ENCODE measurements around the gene PRORP.

PRORP gene

DNA sequence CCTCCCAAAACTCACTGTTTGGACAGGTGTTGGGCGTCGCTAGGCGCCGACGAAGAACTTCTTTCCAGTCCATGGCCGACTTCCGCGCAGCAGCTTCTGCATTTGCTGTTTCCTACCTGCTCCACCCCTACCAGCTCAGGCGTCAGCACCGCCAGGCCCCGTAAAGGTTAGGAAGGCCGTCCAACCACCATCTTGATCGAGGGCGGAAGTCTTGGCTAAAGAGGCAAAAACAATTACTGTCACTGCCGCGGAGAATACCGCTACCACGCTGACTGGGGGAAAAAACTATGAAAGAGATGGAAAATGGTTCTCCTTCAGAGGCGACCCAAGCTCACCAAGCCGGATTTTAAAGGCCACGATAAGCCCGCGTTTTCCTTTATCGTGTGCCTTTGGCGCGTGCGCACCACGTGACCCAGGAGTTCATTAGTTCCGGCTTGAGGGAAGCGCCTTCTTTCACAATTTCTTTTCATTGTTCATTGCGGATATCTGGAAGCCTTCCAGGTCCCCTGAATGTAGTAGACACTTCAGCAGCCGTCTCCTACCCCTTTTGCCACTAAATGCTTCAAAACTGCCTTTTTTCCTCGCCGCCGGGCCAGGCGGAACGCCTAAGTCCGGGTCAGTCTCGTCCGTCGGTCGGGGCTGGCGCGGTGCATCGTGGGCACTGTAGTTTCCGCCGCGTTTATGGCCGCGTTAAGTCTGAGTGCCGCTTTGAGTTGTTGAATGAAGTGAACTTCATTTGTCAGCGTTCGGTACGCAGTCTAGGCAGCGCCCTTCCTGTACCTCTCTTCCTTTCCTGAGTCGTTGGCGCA is at the start of gene PRORP, which contains the start of gene PPP2R3C (continued):
- TF ChIP-seq ZFP69B (tag by site-specific recombination; IDR thresholded peaks at IDR 0.05) (peak; percentile 34; the same call in 1 of the 2 replicates), SETDB1 (IDR thresholded peaks at IDR 0.05; ENCODE audit: insufficient read length, low read length) (no peak), ZNF426 (tag by site-specific recombination; IDR thresholded peaks at IDR 0.05) (no peak), REPIN1 (tag by site-specific recombination; IDR thresholded peaks at IDR 0.05; ENCODE audit: low read depth) (peak; percentile 63; the same call in 1 of the 2 replicates), ZNF404 (tag by site-specific recombination; IDR thresholded peaks at IDR 0.05) (no peak), ZNF707 (tag by site-specific recombination; IDR thresholded peaks at IDR 0.05) (no peak), RBAK (tag by site-specific recombination; IDR thresholded peaks at IDR 0.05) (no peak), ZNF596 (tag by site-specific recombination; IDR thresholded peaks at IDR 0.05) (no peak), ZNF214 (tag by site-specific recombination; IDR thresholded peaks at IDR 0.05; ENCODE audit: borderline replicate concordance) (no peak), KLF9 (tag by site-specific recombination; IDR thresholded peaks at IDR 0.05; ENCODE audit: low read depth) (no peak; the same call in 1 of the 2 replicates), HOXD13 (CRISPR knock-in tag; IDR thresholded peaks at IDR 0.05; ENCODE audit: borderline replicate concordance) (peak; percentile 61; the same call in 1 of the 2 replicates), ZNF37A (tag by site-specific recombination; IDR thresholded peaks at IDR 0.05) (no peak), ZNF146 (tag by site-specific recombination; IDR thresholded peaks at IDR 0.05) (peak; percentile 53; the same call in 1 of the 2 replicates), OSR2 (tag by site-specific recombination; IDR thresholded peaks at IDR 0.05) (peak; percentile 59), ZNF391 (tag by site-specific recombination; IDR thresholded peaks at IDR 0.05; ENCODE audit: borderline replicate concordance, low read depth) (no peak), MZF1 (tag by site-specific recombination; IDR thresholded peaks at IDR 0.05; ENCODE audit: borderline replicate concordance) (0 out of 2 replicates have a peak, but pooled peaks have one; percentile 31), ZEB2 (tag by site-specific recombination; IDR thresholded peaks at IDR 0.05) (peak; percentile 79), TCF7L2 (IDR thresholded peaks at IDR 0.05; ENCODE audit: borderline replicate concordance, low read depth, low read length) (no peak), BCL11B (tag by site-specific recombination; IDR thresholded peaks at IDR 0.05; ENCODE audit: low read depth) (no peak), ZNF433 (tag by site-specific recombination; IDR thresholded peaks at IDR 0.05; ENCODE audit: low read depth) (no peak), FEZF1 (tag by site-specific recombination; IDR thresholded peaks at IDR 0.05) (no peak), ZNF76 (tag by site-specific recombination; IDR thresholded peaks at IDR 0.05; ENCODE audit: borderline replicate concordance, low read depth) (peak; percentile 92), ZNF571 (tag by site-specific recombination; IDR thresholded peaks at IDR 0.05) (no peak)
- TF ChIP-seq, protein P1, sequence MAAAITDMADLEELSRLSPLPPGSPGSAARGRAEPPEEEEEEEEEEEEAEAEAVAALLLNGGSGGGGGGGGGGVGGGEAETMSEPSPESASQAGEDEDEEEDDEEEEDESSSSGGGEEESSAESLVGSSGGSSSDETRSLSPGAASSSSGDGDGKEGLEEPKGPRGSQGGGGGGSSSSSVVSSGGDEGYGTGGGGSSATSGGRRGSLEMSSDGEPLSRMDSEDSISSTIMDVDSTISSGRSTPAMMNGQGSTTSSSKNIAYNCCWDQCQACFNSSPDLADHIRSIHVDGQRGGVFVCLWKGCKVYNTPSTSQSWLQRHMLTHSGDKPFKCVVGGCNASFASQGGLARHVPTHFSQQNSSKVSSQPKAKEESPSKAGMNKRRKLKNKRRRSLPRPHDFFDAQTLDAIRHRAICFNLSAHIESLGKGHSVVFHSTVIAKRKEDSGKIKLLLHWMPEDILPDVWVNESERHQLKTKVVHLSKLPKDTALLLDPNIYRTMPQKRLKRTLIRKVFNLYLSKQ (tag by site-specific recombination; IDR thresholded peaks at IDR 0.05; ENCODE audit: borderline replicate concordance) = no peak
- TF ChIP-seq, protein P2, sequence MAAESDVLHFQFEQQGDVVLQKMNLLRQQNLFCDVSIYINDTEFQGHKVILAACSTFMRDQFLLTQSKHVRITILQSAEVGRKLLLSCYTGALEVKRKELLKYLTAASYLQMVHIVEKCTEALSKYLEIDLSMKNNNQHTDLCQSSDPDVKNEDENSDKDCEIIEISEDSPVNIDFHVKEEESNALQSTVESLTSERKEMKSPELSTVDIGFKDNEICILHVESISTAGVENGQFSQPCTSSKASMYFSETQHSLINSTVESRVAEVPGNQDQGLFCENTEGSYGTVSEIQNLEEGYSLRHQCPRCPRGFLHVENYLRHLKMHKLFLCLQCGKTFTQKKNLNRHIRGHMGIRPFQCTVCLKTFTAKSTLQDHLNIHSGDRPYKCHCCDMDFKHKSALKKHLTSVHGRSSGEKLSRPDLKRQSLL (tag by site-specific recombination; IDR thresholded peaks at IDR 0.05) = no peak
- TF ChIP-seq, protein P3, sequence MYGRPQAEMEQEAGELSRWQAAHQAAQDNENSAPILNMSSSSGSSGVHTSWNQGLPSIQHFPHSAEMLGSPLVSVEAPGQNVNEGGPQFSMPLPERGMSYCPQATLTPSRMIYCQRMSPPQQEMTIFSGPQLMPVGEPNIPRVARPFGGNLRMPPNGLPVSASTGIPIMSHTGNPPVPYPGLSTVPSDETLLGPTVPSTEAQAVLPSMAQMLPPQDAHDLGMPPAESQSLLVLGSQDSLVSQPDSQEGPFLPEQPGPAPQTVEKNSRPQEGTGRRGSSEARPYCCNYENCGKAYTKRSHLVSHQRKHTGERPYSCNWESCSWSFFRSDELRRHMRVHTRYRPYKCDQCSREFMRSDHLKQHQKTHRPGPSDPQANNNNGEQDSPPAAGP (tag by site-specific recombination; IDR thresholded peaks at IDR 0.05) = peak; percentile 83; the same call in 1 of the 2 replicates
- TF ChIP-seq, protein P4, sequence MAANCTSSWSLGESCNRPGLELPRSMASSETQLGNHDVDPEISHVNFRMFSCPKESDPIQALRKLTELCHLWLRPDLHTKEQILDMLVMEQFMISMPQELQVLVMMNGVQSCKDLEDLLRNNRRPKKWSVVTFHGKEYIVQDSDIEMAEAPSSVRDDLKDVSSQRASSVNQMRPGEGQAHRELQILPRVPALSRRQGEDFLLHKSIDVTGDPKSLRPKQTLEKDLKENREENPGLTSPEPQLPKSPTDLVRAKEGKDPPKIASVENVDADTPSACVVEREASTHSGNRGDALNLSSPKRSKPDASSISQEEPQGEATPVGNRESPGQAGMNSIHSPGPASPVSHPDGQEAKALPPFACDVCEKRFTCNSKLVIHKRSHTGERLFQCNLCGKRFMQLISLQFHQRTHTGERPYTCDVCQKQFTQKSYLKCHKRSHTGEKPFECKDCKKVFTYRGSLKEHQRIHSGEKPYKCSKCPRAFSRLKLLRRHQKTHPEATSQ (tag by site-specific recombination; IDR thresholded peaks at IDR 0.05) = peak; percentile 28; the same call in 1 of the 2 replicates
- TF ChIP-seq, protein P5, sequence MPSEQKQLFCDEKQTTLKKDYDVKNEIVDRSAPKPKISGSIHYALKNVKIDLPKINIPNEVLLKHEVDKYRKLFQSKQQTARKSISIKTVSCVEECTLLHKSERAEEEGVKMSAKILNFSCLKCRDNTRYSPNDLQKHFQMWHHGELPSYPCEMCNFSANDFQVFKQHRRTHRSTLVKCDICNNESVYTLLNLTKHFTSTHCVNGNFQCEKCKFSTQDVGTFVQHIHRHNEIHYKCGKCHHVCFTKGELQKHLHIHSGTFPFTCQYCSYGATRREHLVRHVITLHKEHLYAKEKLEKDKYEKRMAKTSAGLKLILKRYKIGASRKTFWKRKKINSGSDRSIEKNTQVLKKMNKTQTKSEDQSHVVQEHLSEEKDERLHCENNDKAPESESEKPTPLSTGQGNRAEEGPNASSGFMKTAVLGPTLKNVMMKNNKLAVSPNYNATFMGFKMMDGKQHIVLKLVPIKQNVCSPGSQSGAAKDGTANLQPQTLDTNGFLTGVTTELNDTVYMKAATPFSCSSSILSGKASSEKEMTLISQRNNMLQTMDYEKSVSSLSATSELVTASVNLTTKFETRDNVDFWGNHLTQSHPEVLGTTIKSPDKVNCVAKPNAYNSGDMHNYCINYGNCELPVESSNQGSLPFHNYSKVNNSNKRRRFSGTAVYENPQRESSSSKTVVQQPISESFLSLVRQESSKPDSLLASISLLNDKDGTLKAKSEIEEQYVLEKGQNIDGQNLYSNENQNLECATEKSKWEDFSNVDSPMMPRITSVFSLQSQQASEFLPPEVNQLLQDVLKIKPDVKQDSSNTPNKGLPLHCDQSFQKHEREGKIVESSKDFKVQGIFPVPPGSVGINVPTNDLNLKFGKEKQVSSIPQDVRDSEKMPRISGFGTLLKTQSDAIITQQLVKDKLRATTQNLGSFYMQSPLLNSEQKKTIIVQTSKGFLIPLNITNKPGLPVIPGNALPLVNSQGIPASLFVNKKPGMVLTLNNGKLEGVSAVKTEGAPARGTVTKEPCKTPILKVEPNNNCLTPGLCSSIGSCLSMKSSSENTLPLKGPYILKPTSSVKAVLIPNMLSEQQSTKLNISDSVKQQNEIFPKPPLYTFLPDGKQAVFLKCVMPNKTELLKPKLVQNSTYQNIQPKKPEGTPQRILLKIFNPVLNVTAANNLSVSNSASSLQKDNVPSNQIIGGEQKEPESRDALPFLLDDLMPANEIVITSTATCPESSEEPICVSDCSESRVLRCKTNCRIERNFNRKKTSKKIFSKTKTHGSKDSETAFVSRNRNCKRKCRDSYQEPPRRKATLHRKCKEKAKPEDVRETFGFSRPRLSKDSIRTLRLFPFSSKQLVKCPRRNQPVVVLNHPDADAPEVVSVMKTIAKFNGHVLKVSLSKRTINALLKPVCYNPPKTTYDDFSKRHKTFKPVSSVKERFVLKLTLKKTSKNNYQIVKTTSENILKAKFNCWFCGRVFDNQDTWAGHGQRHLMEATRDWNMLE (tag by site-specific recombination; conservative IDR thresholded peaks at IDR 0.05; ENCODE audit: low read depth) = peak; percentile 37; the same call in 1 of the 2 replicates
- TF ChIP-seq, protein P6, sequence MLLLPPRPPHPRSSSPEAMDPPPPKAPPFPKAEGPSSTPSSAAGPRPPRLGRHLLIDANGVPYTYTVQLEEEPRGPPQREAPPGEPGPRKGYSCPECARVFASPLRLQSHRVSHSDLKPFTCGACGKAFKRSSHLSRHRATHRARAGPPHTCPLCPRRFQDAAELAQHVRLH (tag by site-specific recombination; IDR thresholded peaks at IDR 0.05) = no peak
